ENCODE data around the gene MMP28. TPM values are rescaled to one million over a fixed set of nuclear protein-coding genes. Genes with fewer than 3 reads are reported as not detected.

Gene MMP28
- total and polyA plus RNA-seq, 10 of the 15 experiments (the other 5 are each of a cell fraction or from before 2014, with no cell fraction given), result not detected

DNA sequence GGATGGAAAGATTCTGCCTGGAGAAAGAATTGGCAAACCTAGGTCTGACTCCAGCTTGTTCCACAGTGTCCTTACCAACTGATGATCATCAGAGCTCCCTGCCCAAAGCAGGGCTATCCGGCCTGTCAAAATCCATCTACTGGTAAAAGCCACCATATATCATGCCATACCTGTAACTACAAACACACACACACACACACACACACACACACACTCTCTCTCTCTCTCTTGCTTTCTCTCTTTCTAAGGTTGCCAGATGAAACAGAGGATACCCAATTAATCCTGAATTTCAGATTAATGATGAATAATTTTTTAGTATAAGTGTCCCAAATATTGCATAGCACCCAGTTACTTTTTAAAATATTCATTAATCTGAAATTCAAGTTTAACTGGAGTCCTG is 1.5 kb upstream of the MMP28 start:
- DNase-seq (ENCODE audit: low read depth, low spot score), result no peak
- RAD21 ChIA-PET (ENCODE audit: unreplicated experiment), result no interaction called here
- BruUV-seq (replicated peaks), result no TSS peak
- peaks cover 4% of the 10 kb centered on the region for H3K4me1 ChIP-seq (ENCODE audit: control insufficient read depth, insufficient read depth, low read length)
- WGBS (ENCODE audit: insufficient coverage, insufficient replicate concordance, low lambda C conversion rate, missing lambda C conversion rate), result 18% methylated on average over 1 of the region's 1 CpG
- no peak overlapping the region for H3K9ac ChIP-seq (ENCODE audit: control insufficient read depth, insufficient read depth, low read length)
- in situ Hi-C loops (cut with MboI) (no loop called here), intact Hi-C loops (cut with micrococcal nuclease; ENCODE audit: unreplicated experiment) (no loop called here)
- TF ChIP-seq, protein P1, sequence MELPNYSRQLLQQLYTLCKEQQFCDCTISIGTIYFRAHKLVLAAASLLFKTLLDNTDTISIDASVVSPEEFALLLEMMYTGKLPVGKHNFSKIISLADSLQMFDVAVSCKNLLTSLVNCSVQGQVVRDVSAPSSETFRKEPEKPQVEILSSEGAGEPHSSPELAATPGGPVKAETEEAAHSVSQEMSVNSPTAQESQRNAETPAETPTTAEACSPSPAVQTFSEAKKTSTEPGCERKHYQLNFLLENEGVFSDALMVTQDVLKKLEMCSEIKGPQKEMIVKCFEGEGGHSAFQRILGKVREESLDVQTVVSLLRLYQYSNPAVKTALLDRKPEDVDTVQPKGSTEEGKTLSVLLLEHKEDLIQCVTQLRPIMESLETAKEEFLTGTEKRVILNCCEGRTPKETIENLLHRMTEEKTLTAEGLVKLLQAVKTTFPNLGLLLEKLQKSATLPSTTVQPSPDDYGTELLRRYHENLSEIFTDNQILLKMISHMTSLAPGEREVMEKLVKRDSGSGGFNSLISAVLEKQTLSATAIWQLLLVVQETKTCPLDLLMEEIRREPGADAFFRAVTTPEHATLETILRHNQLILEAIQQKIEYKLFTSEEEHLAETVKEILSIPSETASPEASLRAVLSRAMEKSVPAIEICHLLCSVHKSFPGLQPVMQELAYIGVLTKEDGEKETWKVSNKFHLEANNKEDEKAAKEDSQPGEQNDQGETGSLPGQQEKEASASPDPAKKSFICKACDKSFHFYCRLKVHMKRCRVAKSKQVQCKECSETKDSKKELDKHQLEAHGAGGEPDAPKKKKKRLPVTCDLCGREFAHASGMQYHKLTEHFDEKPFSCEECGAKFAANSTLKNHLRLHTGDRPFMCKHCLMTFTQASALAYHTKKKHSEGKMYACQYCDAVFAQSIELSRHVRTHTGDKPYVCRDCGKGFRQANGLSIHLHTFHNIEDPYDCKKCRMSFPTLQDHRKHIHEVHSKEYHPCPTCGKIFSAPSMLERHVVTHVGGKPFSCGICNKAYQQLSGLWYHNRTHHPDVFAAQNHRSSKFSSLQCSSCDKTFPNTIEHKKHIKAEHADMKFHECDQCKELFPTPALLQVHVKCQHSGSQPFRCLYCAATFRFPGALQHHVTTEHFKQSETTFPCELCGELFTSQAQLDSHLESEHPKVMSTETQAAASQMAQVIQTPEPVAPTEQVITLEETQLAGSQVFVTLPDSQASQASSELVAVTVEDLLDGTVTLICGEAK (IDR thresholded peaks at IDR 0.05; ENCODE audit: borderline replicate concordance), result no peak
- TF ChIP-seq SMAD5 (IDR thresholded peaks at IDR 0.05; ENCODE audit: low read depth) (no peak), MYB (IDR thresholded peaks at IDR 0.05; ENCODE audit: borderline replicate concordance, low read depth, low read length) (no peak), JUNB (IDR thresholded peaks at IDR 0.05) (no peak), TAF1 (IDR thresholded peaks at IDR 0.05; ENCODE audit: borderline replicate concordance, low read depth, low read length) (no peak), IKZF2 (IDR thresholded peaks at IDR 0.05) (no peak), POLR2AphosphoS5 (IDR thresholded peaks at IDR 0.05; ENCODE audit: low read length) (no peak), SUPT20H (IDR thresholded peaks at IDR 0.05; ENCODE audit: borderline replicate concordance, control insufficient read depth, low read depth, low read length) (no peak), ZNF622 (IDR thresholded peaks at IDR 0.05) (no peak), RAD51 (IDR thresholded peaks at IDR 0.05) (no peak), RUNX3 (IDR thresholded peaks at IDR 0.05; ENCODE audit: low read length) (no peak), ZNF274 (IDR thresholded peaks at IDR 0.05; ENCODE audit: insufficient read depth, insufficient read length) (no peak)
- TF ChIP-seq, protein P2, sequence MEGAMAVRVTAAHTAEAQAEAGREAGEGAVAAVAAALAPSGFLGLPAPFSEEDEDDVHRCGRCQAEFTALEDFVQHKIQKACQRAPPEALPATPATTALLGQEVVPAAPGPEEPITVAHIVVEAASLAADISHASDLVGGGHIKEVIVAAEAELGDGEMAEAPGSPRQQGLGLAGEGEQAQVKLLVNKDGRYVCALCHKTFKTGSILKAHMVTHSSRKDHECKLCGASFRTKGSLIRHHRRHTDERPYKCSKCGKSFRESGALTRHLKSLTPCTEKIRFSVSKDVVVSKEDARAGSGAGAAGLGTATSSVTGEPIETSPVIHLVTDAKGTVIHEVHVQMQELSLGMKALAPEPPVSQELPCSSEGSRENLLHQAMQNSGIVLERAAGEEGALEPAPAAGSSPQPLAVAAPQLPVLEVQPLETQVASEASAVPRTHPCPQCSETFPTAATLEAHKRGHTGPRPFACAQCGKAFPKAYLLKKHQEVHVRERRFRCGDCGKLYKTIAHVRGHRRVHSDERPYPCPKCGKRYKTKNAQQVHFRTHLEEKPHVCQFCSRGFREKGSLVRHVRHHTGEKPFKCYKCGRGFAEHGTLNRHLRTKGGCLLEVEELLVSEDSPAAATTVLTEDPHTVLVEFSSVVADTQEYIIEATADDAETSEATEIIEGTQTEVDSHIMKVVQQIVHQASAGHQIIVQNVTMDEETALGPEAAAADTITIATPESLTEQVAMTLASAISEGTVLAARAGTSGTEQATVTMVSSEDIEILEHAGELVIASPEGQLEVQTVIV (IDR thresholded peaks at IDR 0.05; ENCODE audit: borderline replicate concordance, partially characterized antibody), result no peak
- TF ChIP-seq, protein P3, sequence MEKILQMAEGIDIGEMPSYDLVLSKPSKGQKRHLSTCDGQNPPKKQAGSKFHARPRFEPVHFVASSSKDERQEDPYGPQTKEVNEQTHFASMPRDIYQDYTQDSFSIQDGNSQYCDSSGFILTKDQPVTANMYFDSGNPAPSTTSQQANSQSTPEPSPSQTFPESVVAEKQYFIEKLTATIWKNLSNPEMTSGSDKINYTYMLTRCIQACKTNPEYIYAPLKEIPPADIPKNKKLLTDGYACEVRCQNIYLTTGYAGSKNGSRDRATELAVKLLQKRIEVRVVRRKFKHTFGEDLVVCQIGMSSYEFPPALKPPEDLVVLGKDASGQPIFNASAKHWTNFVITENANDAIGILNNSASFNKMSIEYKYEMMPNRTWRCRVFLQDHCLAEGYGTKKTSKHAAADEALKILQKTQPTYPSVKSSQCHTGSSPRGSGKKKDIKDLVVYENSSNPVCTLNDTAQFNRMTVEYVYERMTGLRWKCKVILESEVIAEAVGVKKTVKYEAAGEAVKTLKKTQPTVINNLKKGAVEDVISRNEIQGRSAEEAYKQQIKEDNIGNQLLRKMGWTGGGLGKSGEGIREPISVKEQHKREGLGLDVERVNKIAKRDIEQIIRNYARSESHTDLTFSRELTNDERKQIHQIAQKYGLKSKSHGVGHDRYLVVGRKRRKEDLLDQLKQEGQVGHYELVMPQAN (conservative IDR thresholded peaks at IDR 0.05), result no peak
- TF ChIP-seq, protein P4, sequence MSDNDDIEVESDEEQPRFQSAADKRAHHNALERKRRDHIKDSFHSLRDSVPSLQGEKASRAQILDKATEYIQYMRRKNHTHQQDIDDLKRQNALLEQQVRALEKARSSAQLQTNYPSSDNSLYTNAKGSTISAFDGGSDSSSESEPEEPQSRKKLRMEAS (IDR thresholded peaks at IDR 0.05; ENCODE audit: low read depth, low read length), result no peak
- no peaks in the 10 kb centered on the region for H3K79me2 ChIP-seq (ENCODE audit: control insufficient read depth, insufficient read depth, low read length)
- H3K27ac ChIP-seq (ENCODE audit: control insufficient read depth, insufficient read depth), result no peak overlapping the region
- H3K9me3 ChIP-seq (replicated peaks; ENCODE audit: control insufficient read depth, insufficient read depth, low read length), result no peaks in the 10 kb centered on the region
- no peaks in the 10 kb centered on the region for H3K36me3 ChIP-seq (ENCODE audit: control insufficient read depth in 2 of 2, insufficient read depth in 2 of 2, low read length in 1 of 2)
- no peak for FAIRE-seq
- CTCF ChIA-PET, result interaction anchor here (0.9 to 2.0 kb wide), 3 partner anchors 8 to 33 kb away, joined by 3 to 9 read pairs (median 7); no protein-coding TSS in a partner anchor
- no peaks in the 10 kb centered on the region; the same call in 1 of the 2 replicates for H4K20me1 ChIP-seq (ENCODE audit: control insufficient read depth, insufficient read depth)
- SMC1A ChIA-PET (ENCODE audit: uncharacterized antibody, unreplicated experiment), result no interaction called here
- no peak overlapping the region for H3K4me2 ChIP-seq (ENCODE audit: control insufficient read depth, insufficient read depth)
- H3K27me3 ChIP-seq (replicated peaks in 1 of 2; ENCODE audit: control insufficient read depth in 2 of 2, insufficient read depth in 2 of 2, low read length in 1 of 2), result peaks cover 8 to 16% of the 10 kb centered on the region in 2 experiments
- no peak overlapping the region for H3K4me3 ChIP-seq
- no peak for ATAC-seq
- H2AFZ ChIP-seq (ENCODE audit: control insufficient read depth, low read depth, low read length), result no peak overlapping the region
- POLR2A ChIA-PET, result interaction anchor here (0.9 kb wide), 1 partner anchor 33 kb away, joined by 3 read pairs; no protein-coding TSS in a partner anchor
